ENCODE results near the gene DOP1B. TPM values are rescaled to one million over a fixed set of nuclear protein-coding genes. Genes with fewer than 3 reads are reported as not detected.

The DOP1B gene
- 10 to 100 TPM; 23.1 to 24.9 TPM for total RNA-seq

DNA sequence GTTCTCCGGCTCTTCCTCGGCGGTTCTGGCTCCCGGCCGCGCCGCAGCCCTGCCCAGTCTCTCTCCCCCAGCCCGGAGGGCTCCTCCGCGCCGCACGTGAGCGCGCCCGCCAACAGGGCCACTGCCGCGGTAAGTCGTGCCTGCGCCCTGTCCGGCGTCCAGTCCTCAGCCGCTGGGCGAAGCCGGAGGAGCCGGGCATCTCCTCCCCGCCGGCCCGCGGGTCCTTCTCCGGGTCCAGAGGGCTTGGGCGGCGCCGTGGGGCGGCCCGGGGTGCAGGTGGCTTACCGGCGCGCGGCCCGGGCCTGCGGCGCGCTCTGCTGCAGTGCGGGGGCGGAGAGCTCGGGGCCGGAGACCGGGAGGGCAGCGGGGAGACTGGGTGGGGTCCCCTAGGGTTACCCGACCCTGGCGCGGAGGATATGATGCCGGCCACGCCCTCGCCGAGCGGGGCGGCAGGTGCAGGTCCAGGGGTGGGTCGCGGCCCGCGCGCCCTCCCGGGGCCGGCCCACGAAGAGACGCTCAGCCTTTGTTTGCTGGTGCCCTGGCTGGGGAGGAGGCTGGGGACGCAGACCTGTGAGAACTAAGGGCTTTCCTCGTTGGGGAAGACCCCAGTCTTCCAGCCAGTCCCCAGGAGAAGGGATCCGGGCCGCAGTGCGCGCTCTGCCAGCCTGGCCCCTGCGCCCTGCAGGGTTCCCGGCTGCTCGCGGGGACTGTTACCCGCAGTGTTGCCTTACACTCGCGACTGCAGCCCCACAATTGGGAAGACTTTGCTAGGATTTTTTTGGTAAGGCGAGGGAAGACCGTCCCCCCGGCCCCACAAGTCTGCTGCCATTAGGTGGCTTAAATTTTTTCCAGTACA is at the start of gene DOP1B:
Gene DOP1B, plus strand, starts transcription at position 10 of the 856 bp plus-strand sequence. CDS start 7,910 bp downstream, outside the sequence.
- H3K27me3 Mint-ChIP-seq, result peaks cover 6% of the 10 kb centered on the region
- peak within 1 kb of the TSS; percentile 31 for H3K27ac Mint-ChIP-seq
- no peaks in the 10 kb centered on the region for H3K9me3 Mint-ChIP-seq
- H3K36me3 Mint-ChIP-seq (ENCODE audit: low read depth), result peaks cover 13% of the 10 kb centered on the region
- DNase-seq, result peak; percentile 45
- H3K4me3 Mint-ChIP-seq, result peak within 1 kb of the TSS; percentile 80
- ChIA-PET POLR2A (interaction anchor here (0.6 to 2.8 kb wide), 6 partner anchors 11 to 273 kb away, joined by 3 to 20 read pairs (median 8); partner anchors contain the start of gene CBR3), CTCF (interaction anchor here (1.1 to 1.4 kb wide), 2 partner anchors 17 to 52 kb away, joined by 3 to 4 read pairs; no protein-coding TSS in a partner anchor)
- peaks cover 42% of the 10 kb centered on the region for H3K4me1 Mint-ChIP-seq

GRCh38 chr21:36109868-36110267 is 46.8 kb upstream of the DOP1B start:
- H3K27me3 Mint-ChIP-seq, result peaks cover 50% of the 10 kb centered on the region
- ChIA-PET POLR2A (no interaction called here), CTCF (no interaction called here)
- H3K9me3 Mint-ChIP-seq, result no peaks in the 10 kb centered on the region
- H3K4me1 Mint-ChIP-seq, result peaks cover 26% of the 10 kb centered on the region
- DNase-seq, result no peak
- no peaks in the 10 kb centered on the region for H3K36me3 Mint-ChIP-seq (ENCODE audit: low read depth)
- H3K27ac Mint-ChIP-seq, result no peak overlapping the region
- no peak overlapping the region for H3K4me3 Mint-ChIP-seq

DNA sequence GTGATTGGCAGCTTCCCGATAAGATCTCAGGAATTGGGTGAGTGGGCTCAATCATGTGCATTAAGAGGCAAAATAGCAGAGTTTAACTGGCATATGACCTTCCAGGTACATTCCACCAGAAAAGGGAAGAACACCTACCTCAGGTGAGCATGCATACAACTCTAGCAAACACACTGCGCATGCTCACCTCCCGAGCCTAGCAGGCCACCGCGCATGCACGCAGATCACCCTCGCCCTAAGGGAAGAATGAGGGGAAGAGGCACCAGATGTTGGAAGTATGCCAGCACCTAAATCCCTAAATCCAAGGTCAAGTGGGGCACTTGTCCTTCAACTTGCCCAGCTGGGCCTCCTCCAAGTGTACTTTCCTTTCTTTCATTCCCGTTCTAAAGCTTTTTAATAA is 45.4 kb upstream of the DOP1B start:
- CTCF ChIA-PET, result interaction anchor here (0.9 to 2.4 kb wide), 2 partner anchors 51 to 271 kb away, joined by 4 to 11 read pairs; partner anchors contain the start of gene SETD4
- peaks cover 29% of the 10 kb centered on the region for H3K4me1 Mint-ChIP-seq
- H3K9me3 Mint-ChIP-seq, result no peaks in the 10 kb centered on the region
- POLR2A ChIA-PET, result no interaction called here
- no peak overlapping the region for H3K27ac Mint-ChIP-seq
- H3K27me3 Mint-ChIP-seq, result peaks cover 36% of the 10 kb centered on the region
- H3K4me3 Mint-ChIP-seq, result no peak overlapping the region
- H3K36me3 Mint-ChIP-seq (ENCODE audit: low read depth), result no peaks in the 10 kb centered on the region
- DNase-seq, result no peak

DNA sequence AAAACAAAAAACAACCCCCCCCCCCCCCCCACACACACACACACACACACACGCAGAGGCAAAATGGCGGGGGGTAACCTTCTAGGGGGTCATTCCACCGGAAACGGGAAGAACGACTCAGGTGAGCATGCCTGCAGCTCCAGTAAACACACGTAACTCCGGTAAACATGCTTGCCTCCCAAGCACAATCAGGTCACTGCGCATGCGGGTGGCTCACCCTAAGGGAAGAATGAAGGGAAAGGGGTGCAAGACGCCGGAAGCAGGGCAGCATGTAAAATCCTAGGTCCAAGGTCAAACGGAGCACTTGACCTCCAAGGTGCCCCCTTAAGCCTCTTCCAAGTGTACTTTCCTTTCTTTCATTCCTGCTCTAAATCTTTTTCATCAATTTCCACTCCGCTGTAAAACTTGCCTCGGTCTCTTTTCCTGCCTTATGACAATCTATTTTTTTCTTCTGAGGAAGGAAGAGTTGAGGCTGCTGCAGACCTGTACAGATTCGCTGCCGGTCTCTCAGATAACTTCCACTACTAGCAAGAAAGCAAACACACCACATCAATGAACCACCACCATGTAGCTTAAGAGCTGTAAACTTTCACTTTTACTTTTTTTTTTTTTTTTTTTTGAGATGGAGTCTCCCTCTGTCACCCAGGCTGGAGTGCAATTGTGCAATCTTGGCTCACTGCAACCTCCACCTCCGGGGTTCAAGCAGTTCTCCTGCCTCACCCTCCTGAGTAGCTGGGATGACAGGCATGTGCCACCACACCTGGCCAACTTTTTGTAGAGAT is 42.8 kb upstream of the DOP1B start:
- Mint-ChIP-seq H3K4me3 (peak overlapping the region; percentile 57), H3K9me3 (peaks cover 2% of the 10 kb centered on the region), H3K4me1 (peaks cover 29% of the 10 kb centered on the region), H3K27ac (peak overlapping the region; percentile 73), H3K27me3 (peaks cover 14% of the 10 kb centered on the region), H3K36me3 (ENCODE audit: low read depth) (no peaks in the 10 kb centered on the region)
- peak; percentile 20 for DNase-seq
- POLR2A ChIA-PET, result interaction anchor here (0.9 to 3.4 kb wide), 4 partner anchors 9 to 207 kb away, joined by 3 to 21 read pairs (median 6); partner anchors contain the start of genes MORC3 and SETD4
- CTCF ChIA-PET, result interaction anchor here (0.7 to 4.2 kb wide), 23 partner anchors 9 to 835 kb away, joined by 3 to 40 read pairs (median 4); partner anchors contain the start of genes CBR1 and SETD4

DNA sequence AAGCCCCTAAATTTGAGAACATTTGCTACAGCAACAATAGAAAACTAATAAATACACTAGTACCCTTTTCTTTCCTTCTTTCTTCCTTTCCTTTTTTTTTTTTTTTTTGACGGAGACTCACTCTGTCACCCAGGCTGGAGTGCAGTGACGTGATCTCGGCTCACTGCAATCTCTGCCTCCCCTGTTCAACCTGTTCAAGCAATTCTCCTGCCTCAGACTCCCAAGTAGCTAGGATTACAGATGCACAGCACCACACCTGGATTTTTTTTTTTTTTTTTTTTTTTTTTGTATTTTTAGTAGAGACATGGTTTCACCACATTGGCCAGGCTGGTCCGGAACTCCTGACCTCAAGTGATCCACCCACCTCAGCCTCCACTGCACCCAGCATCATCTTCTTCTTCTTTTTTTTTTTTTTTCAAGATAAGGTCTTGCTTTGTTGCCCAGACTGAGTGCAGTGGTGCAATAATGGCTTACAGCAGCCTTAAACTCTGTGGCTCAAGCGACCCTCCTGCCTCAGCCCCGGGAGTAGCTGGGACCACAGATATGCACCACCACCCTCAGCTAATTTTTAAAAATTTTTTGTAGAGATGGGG is 41.4 kb upstream of the DOP1B start:
- Mint-ChIP-seq H3K4me3 (no peak overlapping the region), H3K4me1 (peaks cover 29% of the 10 kb centered on the region), H3K9me3 (peaks cover 2% of the 10 kb centered on the region), H3K27me3 (peaks cover 6% of the 10 kb centered on the region), H3K36me3 (ENCODE audit: low read depth) (no peaks in the 10 kb centered on the region), H3K27ac (no peak overlapping the region)
- POLR2A ChIA-PET, result interaction anchor here (0.8 to 3.4 kb wide), 3 partner anchors 10 to 55 kb away, joined by 3 to 21 read pairs (median 7); partner anchors contain the start of gene SETD4
- CTCF ChIA-PET, result interaction anchor here (0.7 to 4.2 kb wide), 6 partner anchors 10 to 105 kb away, joined by 3 to 40 read pairs (median 4); partner anchors contain the start of genes CBR1 and CBR3
- DNase-seq, result no peak

DNA sequence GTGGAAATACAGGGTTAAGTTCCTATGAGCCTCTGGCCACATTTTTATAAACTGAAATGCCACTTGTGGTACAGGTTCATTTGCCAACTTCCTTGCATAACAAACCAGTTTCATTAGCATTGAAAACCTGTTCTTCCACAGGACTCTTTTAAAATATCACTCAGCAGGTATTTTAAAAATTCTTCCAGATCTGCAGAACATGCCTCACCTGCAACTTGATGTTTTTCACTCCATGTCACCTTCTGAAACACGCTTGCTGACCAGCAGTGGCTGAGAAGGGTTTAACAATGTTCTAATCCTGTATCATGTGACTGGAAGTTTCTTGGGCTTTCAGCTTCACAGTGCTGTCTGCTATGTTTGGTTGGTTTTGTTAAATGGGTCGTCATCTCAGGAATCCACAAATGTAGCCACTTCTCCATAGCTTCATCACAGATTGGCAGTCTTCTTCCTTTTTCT is 39.3 kb upstream of the DOP1B start:
- H3K27me3 Mint-ChIP-seq, result peaks cover 3% of the 10 kb centered on the region
- ChIA-PET CTCF (no interaction called here), POLR2A (no interaction called here)
- DNase-seq, result no peak
- H3K9me3 Mint-ChIP-seq, result peaks cover 2% of the 10 kb centered on the region
- no peaks in the 10 kb centered on the region for H3K36me3 Mint-ChIP-seq (ENCODE audit: low read depth)
- H3K4me3 Mint-ChIP-seq, result no peak overlapping the region
- H3K4me1 Mint-ChIP-seq, result peaks cover 27% of the 10 kb centered on the region
- no peak overlapping the region for H3K27ac Mint-ChIP-seq

GRCh38 chr21:36120304-36120888 is 36.2 kb upstream of the DOP1B start:
- peaks cover 1% of the 10 kb centered on the region for H3K27me3 Mint-ChIP-seq
- ChIA-PET POLR2A (no interaction called here), CTCF (interaction anchor here (0.5 kb wide), 1 partner anchor 66 kb away, joined by 4 read pairs; no protein-coding TSS in a partner anchor)
- H3K9me3 Mint-ChIP-seq, result peaks cover 2% of the 10 kb centered on the region
- no peak for DNase-seq
- peaks cover 5% of the 10 kb centered on the region for H3K4me1 Mint-ChIP-seq
- H3K4me3 Mint-ChIP-seq, result no peak overlapping the region
- no peaks in the 10 kb centered on the region for H3K36me3 Mint-ChIP-seq (ENCODE audit: low read depth)
- no peak overlapping the region for H3K27ac Mint-ChIP-seq

DNA sequence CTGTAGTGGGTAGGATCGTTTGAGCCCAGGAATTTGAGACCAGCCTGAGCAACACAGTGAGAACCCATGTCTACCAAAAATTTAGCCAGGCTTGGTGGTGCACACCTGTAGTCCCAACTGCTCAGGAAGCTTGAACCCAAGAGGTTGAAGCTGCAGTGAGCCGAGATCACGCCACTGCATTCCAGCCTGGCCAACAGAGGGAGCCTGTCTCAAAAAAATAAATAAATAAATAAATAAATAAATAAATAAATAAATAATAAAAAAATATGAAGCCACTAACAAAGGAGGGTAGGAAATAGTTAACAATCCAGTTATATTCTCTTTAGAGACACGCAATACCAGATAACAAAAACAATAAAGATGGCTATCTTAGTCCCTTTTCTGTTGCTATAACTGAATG is 33.6 kb upstream of the DOP1B start:
- POLR2A ChIA-PET, result no interaction called here
- no peaks in the 10 kb centered on the region for H3K36me3 Mint-ChIP-seq (ENCODE audit: low read depth)
- H3K9me3 Mint-ChIP-seq, result no peaks in the 10 kb centered on the region
- CTCF ChIA-PET, result interaction anchor here (5.9 kb wide), 1 partner anchor 9 kb away, joined by 40 read pairs; no protein-coding TSS in a partner anchor
- H3K4me3 Mint-ChIP-seq, result no peak overlapping the region
- H3K27ac Mint-ChIP-seq, result no peak overlapping the region
- peaks cover 7% of the 10 kb centered on the region for H3K4me1 Mint-ChIP-seq
- no peak for DNase-seq
- H3K27me3 Mint-ChIP-seq, result no peaks in the 10 kb centered on the region

GRCh38 chr21:36124395-36124794 is 32.2 kb upstream of the DOP1B start:
- DNase-seq, result no peak
- ChIA-PET CTCF (interaction anchor here (1.0 to 5.9 kb wide), 4 partner anchors 9 to 64 kb away, joined by 3 to 40 read pairs (median 4); no protein-coding TSS in a partner anchor), POLR2A (interaction anchor here (2.0 kb wide), 1 partner anchor 10 kb away, joined by 7 read pairs; no protein-coding TSS in a partner anchor)
- peaks cover 3% of the 10 kb centered on the region for H3K27me3 Mint-ChIP-seq
- no peaks in the 10 kb centered on the region for H3K9me3 Mint-ChIP-seq
- H3K27ac Mint-ChIP-seq, result no peak overlapping the region
- H3K36me3 Mint-ChIP-seq (ENCODE audit: low read depth), result no peaks in the 10 kb centered on the region
- H3K4me3 Mint-ChIP-seq, result no peak overlapping the region
- peaks cover 11% of the 10 kb centered on the region for H3K4me1 Mint-ChIP-seq

GRCh38 chr21:36125512-36126207 is 31.0 kb upstream of the DOP1B start:
- no peak overlapping the region for H3K4me3 Mint-ChIP-seq
- peaks cover 16% of the 10 kb centered on the region for H3K4me1 Mint-ChIP-seq
- H3K27me3 Mint-ChIP-seq, result peaks cover 3% of the 10 kb centered on the region
- H3K36me3 Mint-ChIP-seq (ENCODE audit: low read depth), result no peaks in the 10 kb centered on the region
- H3K9me3 Mint-ChIP-seq, result no peaks in the 10 kb centered on the region
- H3K27ac Mint-ChIP-seq, result no peak overlapping the region
- POLR2A ChIA-PET, result interaction anchor here (0.9 to 2.6 kb wide), 4 partner anchors 8 to 66 kb away, joined by 3 to 11 read pairs (median 5); partner anchors contain the start of genes CBR3 and SETD4
- peak; percentile 68 for DNase-seq
- CTCF ChIA-PET, result interaction anchor here (0.6 to 5.9 kb wide), 6 partner anchors 12 to 176 kb away, joined by 3 to 40 read pairs (median 3); no protein-coding TSS in a partner anchor

- POLR2A ChIA-PET, result interaction anchor here (2.0 to 2.6 kb wide), 2 partner anchors 9 to 12 kb away, joined by 7 to 11 read pairs; partner anchors contain the start of gene CBR3
These were observed 30.4 kb upstream of the DOP1B start for GRCh38 chr21:36126208-36126565.

More at GRCh38 chr21:36126208-36126565, 30.4 kb upstream of the DOP1B start:
- no peaks in the 10 kb centered on the region for H3K9me3 Mint-ChIP-seq
- peaks cover 3% of the 10 kb centered on the region for H3K27me3 Mint-ChIP-seq
- CTCF ChIA-PET, result interaction anchor here (1.4 to 5.9 kb wide), 3 partner anchors 10 to 12 kb away, joined by 5 to 40 read pairs (median 9); partner anchors contain the start of gene CBR3
- no peak overlapping the region for H3K27ac Mint-ChIP-seq
- no peak for DNase-seq
- H3K4me3 Mint-ChIP-seq, result no peak overlapping the region
- peaks cover 21% of the 10 kb centered on the region for H3K4me1 Mint-ChIP-seq
- H3K36me3 Mint-ChIP-seq (ENCODE audit: low read depth), result no peaks in the 10 kb centered on the region
